BE2C (cell line): ENCODE measurements around the gene CYYR1.

Experiments used
- DNase-seq: peaks from one replicate; pipeline ENCODE4 v3.0.0-alpha.2; 2020
- H3K27me3 ChIP-seq: fragments of 250-450 bp; sonication (Bioruptor Pico); 2 replicates; pipeline ENCODE4 v1.5.1; 2020; ENCODE audit warnings: mild to moderate bottlenecking
- H3K36me3 ChIP-seq: fragments of 250-450 bp; sonication (Bioruptor Pico); 2 replicates; pipeline ENCODE4 v1.5.1; 2020; ENCODE audit warnings: mild to moderate bottlenecking
- H3K4me1 ChIP-seq: fragments of 250-450 bp; sonication (Bioruptor Pico); 2 replicates; pipeline ENCODE4 v1.5.1; 2020
- H3K4me3 ChIP-seq: 2 replicates; pipeline ENCODE4 v1.5.1; 2011; ENCODE audit warnings: low read depth, low read length
- H3K9me3 ChIP-seq: fragments of 250-450 bp; sonication (Bioruptor Pico); 2 replicates; pipeline ENCODE4 v1.5.1; 2020
- CTCF ChIP-seq: IDR thresholded peaks from 2 replicates; pipeline ENCODE4 v1.5.1; 2012; ENCODE audit warnings: mild to moderate bottlenecking, low read depth, low read length

CYYR1 gene

GRCh38 chr21:26501495-26502021 is 71.5 kb downstream of the CYYR1 start:
- Histone ChIP-seq H3K36me3 (no peaks in the 10 kb centered on the region), H3K4me3 (no peak overlapping the region), H3K9me3 (no peaks in the 10 kb centered on the region), H3K27me3 (no peaks in the 10 kb centered on the region), H3K4me1 (peaks cover 7% of the 10 kb centered on the region)
- DNase-seq: no peak
- no peak for TF ChIP-seq CTCF

- H3K27me3 ChIP-seq: no peaks in the 10 kb centered on the region
- peaks cover under 1% of the 10 kb centered on the region; the same call in 1 of the 2 replicates for H3K4me1 ChIP-seq
- DNase-seq: no peak
- no peak overlapping the region for H3K4me3 ChIP-seq
- no peaks in the 10 kb centered on the region for H3K9me3 ChIP-seq
- H3K36me3 ChIP-seq: no peaks in the 10 kb centered on the region
- no peak for TF ChIP-seq CTCF
These were observed 73.6 kb downstream of the CYYR1 start for GRCh38 chr21:26499495-26499894.

GRCh38 chr21:26495283-26495849 is 77.7 kb downstream of the CYYR1 start:
- no peak for TF ChIP-seq CTCF
- no peak overlapping the region for H3K4me3 ChIP-seq

GRCh38 chr21:26491663-26492062 is 81.4 kb downstream of the CYYR1 start:
- H3K9me3 ChIP-seq: no peaks in the 10 kb centered on the region

More at GRCh38 chr21:26495283-26495849, 77.7 kb downstream of the CYYR1 start:
- no peaks in the 10 kb centered on the region for H3K27me3 ChIP-seq
- no peak for DNase-seq
- no peaks in the 10 kb centered on the region for H3K9me3 ChIP-seq
- no peaks in the 10 kb centered on the region for H3K4me1 ChIP-seq
- H3K36me3 ChIP-seq: no peaks in the 10 kb centered on the region

GRCh38 chr21:26490771-26491170 is 82.3 kb downstream of the CYYR1 start:
- Histone ChIP-seq H3K4me3 (no peak overlapping the region), H3K27me3 (no peaks in the 10 kb centered on the region), H3K36me3 (no peaks in the 10 kb centered on the region), H3K4me1 (no peaks in the 10 kb centered on the region), H3K9me3 (no peaks in the 10 kb centered on the region)
- DNase-seq: no peak
- TF ChIP-seq CTCF: no peak

More at GRCh38 chr21:26491663-26492062, 81.4 kb downstream of the CYYR1 start:
- DNase-seq: no peak
- no peaks in the 10 kb centered on the region for H3K36me3 ChIP-seq
- no peak overlapping the region for H3K4me3 ChIP-seq
- no peaks in the 10 kb centered on the region for H3K27me3 ChIP-seq
- TF ChIP-seq CTCF: no peak
- no peaks in the 10 kb centered on the region for H3K4me1 ChIP-seq

- Histone ChIP-seq H3K27me3 (no peaks in the 10 kb centered on the region), H3K9me3 (no peaks in the 10 kb centered on the region), H3K4me1 (no peaks in the 10 kb centered on the region), H3K4me3 (no peak overlapping the region), H3K36me3 (no peaks in the 10 kb centered on the region)
- peak; percentile 26 for TF ChIP-seq CTCF
- no peak for DNase-seq
These were observed 83.3 kb downstream of the CYYR1 start for GRCh38 chr21:26489781-26490180.
